BJ (cell line): ENCODE measurements around the gene BTG4. TPM values are rescaled to one million over a fixed set of nuclear protein-coding genes. Genes with fewer than 3 reads are reported as not detected.

Experiments
- CTCF ChIA-PET: fragments of 350-600 bp; formaldehyde crosslinking; extraction: SDS; loops from one replicate; lab custom pipeline; 2021; ENCODE audit warnings: antibody characterized with exemption, inconsistent platforms; lab: Yijun Ruan, JAX
- POLR2A ChIA-PET: fragments of 300-600 bp; sonication (Branson Sonifier 250); formaldehyde crosslinking; extraction: SDS; loops from one replicate; lab custom pipeline; 2021; ENCODE audit warnings: antibody characterized with exemption; lab: Charles Lee
- DNase-seq: peaks from one replicate; pipeline ENCODE4 v3.0.0-alpha.2; 2011; ENCODE audit warnings: low read depth
- H3K27me3 ChIP-seq: 2 replicates; pipeline ENCODE4 v1.6.0; 2011; ENCODE audit warnings: low read length; ENCODE audit not compliant: control insufficient read depth, insufficient read depth
- H3K36me3 ChIP-seq: 2 replicates; pipeline ENCODE4 v1.5.1; 2011; ENCODE audit warnings: low read length; ENCODE audit not compliant: control insufficient read depth, insufficient read depth
- H3K4me3 ChIP-seq: 2 replicates; pipeline ENCODE4 v1.5.1; 2011; ENCODE audit warnings: low read depth, mild to moderate bottlenecking, control low read depth, low read length
- CTCF ChIP-seq: IDR thresholded peaks from 2 replicates; pipeline ENCODE4 v1.5.1; 2011; ENCODE audit warnings: low read depth, mild to moderate bottlenecking, control low read depth, inconsistent platforms, low read length, moderate library complexity; ENCODE audit not compliant: insufficient read depth
- polyA plus RNA-seq: library from polyadenylated mRNA; depleted of rRNA; stranded (reverse); fragments of >200 nt; gene quantifications from 2 replicates; pipeline ENCODE4 v1.2.3, GENCODE V29; 2011

The BTG4 gene
- polyA plus RNA-seq, 1 experiment = not detected

- no peaks in the 10 kb centered on the region for H3K27me3 ChIP-seq
- H3K36me3 ChIP-seq = no peaks in the 10 kb centered on the region
- ChIA-PET POLR2A (no interaction called here), CTCF (interaction anchor here (1.2 to 2.4 kb wide), 3 partner anchors 9 to 85 kb away, joined by 3 to 11 read pairs (median 4); no protein-coding TSS in a partner anchor)
- no peak for DNase-seq
- H3K4me3 ChIP-seq = no peak overlapping the region
- no peak for TF ChIP-seq CTCF
Measured at GRCh38 chr11:111476956-111477355, 35.2 kb downstream of the BTG4 start.

GRCh38 chr11:111476366-111476765, 35.8 kb downstream of the BTG4 start:
- H3K27me3 ChIP-seq = no peaks in the 10 kb centered on the region
- no peak for TF ChIP-seq CTCF
- no peak for DNase-seq
- POLR2A ChIA-PET = no interaction called here
- H3K36me3 ChIP-seq = no peaks in the 10 kb centered on the region
- H3K4me3 ChIP-seq = no peak overlapping the region
- CTCF ChIA-PET = interaction anchor here (1.2 to 2.4 kb wide), 3 partner anchors 9 to 86 kb away, joined by 3 to 11 read pairs (median 4); no protein-coding TSS in a partner anchor

- DNase-seq = no peak
- POLR2A ChIA-PET = no interaction called here
- no peak for TF ChIP-seq CTCF
- H3K27me3 ChIP-seq = no peaks in the 10 kb centered on the region
- H3K4me3 ChIP-seq = no peak overlapping the region
- H3K36me3 ChIP-seq = no peaks in the 10 kb centered on the region
- CTCF ChIA-PET = no interaction called here
Measured at GRCh38 chr11:111474432-111474831, 37.8 kb downstream of the BTG4 start.

- H3K27me3 ChIP-seq = no peaks in the 10 kb centered on the region
- no peak overlapping the region for H3K4me3 ChIP-seq
- ChIA-PET CTCF (interaction anchor here (1.0 kb wide), 1 partner anchor 25 kb away, joined by 3 read pairs; no protein-coding TSS in a partner anchor), POLR2A (interaction anchor here (0.7 kb wide), 1 partner anchor 69 kb away, joined by 3 read pairs; no protein-coding TSS in a partner anchor)
- H3K36me3 ChIP-seq = no peaks in the 10 kb centered on the region
- no peak for TF ChIP-seq CTCF
- no peak for DNase-seq
Measured at GRCh38 chr11:111472228-111472627, 40.0 kb downstream of the BTG4 start.

GRCh38 chr11:111469200-111469599, 43.0 kb downstream of the BTG4 start:
- TF ChIP-seq CTCF = no peak
- H3K36me3 ChIP-seq = no peaks in the 10 kb centered on the region
- no peaks in the 10 kb centered on the region for H3K27me3 ChIP-seq
- DNase-seq = no peak
- ChIA-PET POLR2A (no interaction called here), CTCF (no interaction called here)
- H3K4me3 ChIP-seq = no peak overlapping the region
